Testis (tissue), 3 donors: Measurements from ENCODE around the gene TIPARP. TPM values are rescaled to one million over a fixed set of nuclear protein-coding genes. Genes with fewer than 3 reads are reported as not detected.
"Not testable (repeated sequence)": the region's sequence is repeated elsewhere in the genome, so short reads cannot be mapped to it uniquely, and the experiment has no call there.

Experiments used
- DNase-seq: peaks from one replicate; pipeline ENCODE4 v3.0.0-alpha.2; 2019
- H3K27ac ChIP-seq, 2 donors: fragments of 200-600 bp; sonication (generic); one replicate each; pipeline ENCODE4 v1.5.1; 2019
- H3K27me3 ChIP-seq: fragments of 200-600 bp; sonication (generic); one replicate; pipeline ENCODE4 v1.5.1; 2019
- H3K36me3 ChIP-seq: fragments of 200-600 bp; sonication (generic); one replicate; pipeline ENCODE4 v1.5.1; 2017; ENCODE audit warnings: low read depth; ENCODE audit errors: missing control alignments
- H3K4me1 ChIP-seq: fragments of 200-600 bp; sonication (generic); one replicate; pipeline ENCODE4 v1.5.1; 2019
- H3K4me3 ChIP-seq, 2 donors: fragments of 200-600 bp; sonication (generic); one replicate each; pipeline ENCODE4 v1.5.1; 2017 to 2019
- H3K9me3 ChIP-seq: fragments of 200-600 bp; sonication (generic); one replicate; pipeline ENCODE4 v1.5.1; 2017
- CTCF ChIP-seq, 3 experiments: fragments of 450-650 bp in 2 of 3; fragments of 200-600 bp in 1 of 3; sonication (generic) in 1 of 3; IDR thresholded peaks; one replicate each; pipeline ENCODE4 v1.5.1; 2016 to 2019; ENCODE audit warnings: antibody characterized with exemption in 3 of 3, mild to moderate bottlenecking in 2 of 3, moderate library complexity in 1 of 3
- POLR2A ChIP-seq: fragments of 450-650 bp; IDR thresholded peaks from one replicate; pipeline ENCODE4 v1.6.1; 2017; ENCODE audit warnings: antibody characterized with exemption, mild to moderate bottlenecking, moderate library complexity
- WGBS, 2 donors: methylation state at CpG; one replicate each; pipeline ENCODE4 v1.1.5; 2018; 5-methylcytosine and 5-hydroxymethylcytosine counted together
- intact Hi-C: fragments of 100-400 bp; cut with DNase I; formaldehyde crosslinking; loops from one replicate; pipeline ENCODE4 v1.15.1; 2023; ENCODE audit warnings: low total_unique reads
- polyA plus RNA-seq: library from polyadenylated mRNA; stranded (reverse); fragments of 350-450 nt; fragmentation: Illumina TruSeq; extraction: RNeasy Lipid Tissue Mini Kit (QIAGEN cat#74804); gene quantifications from one replicate; pipeline ENCODE4 v1.2.3, GENCODE V29; 2014; ENCODE audit warnings: low read depth, low replicate concordance; ENCODE audit not compliant: insufficient read depth
- total RNA-seq, 2 donors: library from RNA; depleted of rRNA; stranded (reverse); fragments of >200 nt; gene quantifications; one replicate each; pipeline ENCODE4 v1.2.3, GENCODE V29; 2016

Gene TIPARP
- total and polyA plus RNA-seq, 3 donors from 2014 or later: 67.2 to 115 (median 70.7) TPM

DNA sequence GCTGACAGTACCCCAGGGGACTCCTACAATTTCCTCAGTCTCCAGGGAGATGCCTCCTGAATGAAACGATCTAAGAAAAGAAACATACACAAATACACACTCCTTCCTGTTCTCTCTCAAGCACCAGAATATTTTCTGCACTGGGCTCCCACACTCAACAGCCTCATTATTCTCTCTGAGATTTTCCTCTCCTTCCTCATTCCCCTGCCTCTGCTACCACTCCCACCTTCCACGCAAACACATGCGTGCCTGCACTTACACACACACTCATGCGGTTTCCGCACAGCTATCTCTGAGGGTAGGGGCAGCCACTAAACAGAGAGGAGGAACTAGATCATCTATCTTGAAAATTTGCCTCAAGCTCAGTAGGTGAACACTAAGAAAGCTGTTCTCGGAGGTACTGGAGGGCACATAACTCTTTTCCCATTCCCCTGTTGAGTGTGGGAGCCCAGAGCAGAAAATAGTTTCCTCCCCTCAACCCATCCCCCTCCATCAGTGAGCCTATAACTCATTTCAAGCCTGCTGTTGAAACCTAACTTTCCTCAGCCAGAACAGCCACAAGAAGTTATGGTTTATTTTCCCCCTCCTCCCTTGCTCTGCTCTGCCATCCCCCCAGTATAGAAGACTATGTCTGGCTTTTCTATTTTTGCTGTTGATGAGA is 30.5 kb upstream of the TIPARP start:
- DNase-seq: no peak
- Histone ChIP-seq H3K4me1 (peaks cover 3% of the 10 kb centered on the region), H3K27ac (no peak overlapping the region), H3K27me3 (no peaks in the 10 kb centered on the region), H3K36me3 (no peaks in the 10 kb centered on the region), H3K4me3 (no peak overlapping the region), H3K9me3 (no peaks in the 10 kb centered on the region)
- 51 to 56% methylated on average over 6 of the region's 6 CpGs for WGBS, 2 donors
- intact Hi-C loops: no loop called here
- TF ChIP-seq POLR2A (no peak), CTCF (IDR thresholded peaks at IDR 0.05) (no peak)

GRCh38 chr3:156644958-156645357 is 29.4 kb upstream of the TIPARP start:
- no peak overlapping the region for H3K4me3 ChIP-seq
- H3K4me1 ChIP-seq: peaks cover 3% of the 10 kb centered on the region
- DNase-seq: no peak
- no peaks in the 10 kb centered on the region for H3K27me3 ChIP-seq
- H3K27ac ChIP-seq: no peak overlapping the region
- no peaks in the 10 kb centered on the region for H3K36me3 ChIP-seq
- intact Hi-C loops: no loop called here
- H3K9me3 ChIP-seq: no peaks in the 10 kb centered on the region
- TF ChIP-seq CTCF (IDR thresholded peaks at IDR 0.05) (no peak), POLR2A (no peak)

DNA sequence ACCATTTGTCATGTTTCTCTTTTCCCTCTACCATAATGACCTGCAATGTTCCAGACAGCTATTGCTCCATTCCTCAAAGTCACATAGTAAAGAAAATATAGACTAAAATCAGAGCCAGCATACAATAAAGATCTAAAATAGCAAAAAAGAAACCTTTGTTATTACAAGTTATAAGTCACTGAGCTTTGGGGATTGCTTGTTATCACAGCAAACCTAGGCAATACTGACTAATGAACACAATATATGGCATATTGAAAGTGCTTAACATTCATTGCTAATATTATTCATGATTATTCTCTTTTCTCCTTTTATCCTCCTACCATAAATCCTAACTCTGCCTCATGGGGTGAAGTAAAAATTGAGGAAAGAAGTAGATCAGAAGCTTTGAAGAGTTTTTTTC is 27.4 kb upstream of the TIPARP start:
- intact Hi-C loops: no loop called here
- H3K4me1 ChIP-seq: peaks cover 3% of the 10 kb centered on the region
- H3K9me3 ChIP-seq: no peaks in the 10 kb centered on the region
- no peak for TF ChIP-seq CTCF (IDR thresholded peaks at IDR 0.05)
- no peak for TF ChIP-seq POLR2A
- H3K27me3 ChIP-seq: no peaks in the 10 kb centered on the region
- H3K36me3 ChIP-seq: no peaks in the 10 kb centered on the region
- no peak overlapping the region for H3K4me3 ChIP-seq
- no peak for DNase-seq
- no peak overlapping the region for H3K27ac ChIP-seq

GRCh38 chr3:156648086-156648485 is 26.3 kb upstream of the TIPARP start:
- Histone ChIP-seq H3K36me3 (no peaks in the 10 kb centered on the region), H3K4me1 (no peaks in the 10 kb centered on the region), H3K27ac (no peak overlapping the region), H3K27me3 (no peaks in the 10 kb centered on the region), H3K4me3 (no peak overlapping the region), H3K9me3 (no peaks in the 10 kb centered on the region)
- DNase-seq: no peak
- intact Hi-C loops: no loop called here
- WGBS, 2 donors: 30 to 36% methylated on average over 3 of the region's 3 CpGs
- no peak for TF ChIP-seq CTCF (IDR thresholded peaks at IDR 0.05)
- TF ChIP-seq POLR2A: no peak

DNA sequence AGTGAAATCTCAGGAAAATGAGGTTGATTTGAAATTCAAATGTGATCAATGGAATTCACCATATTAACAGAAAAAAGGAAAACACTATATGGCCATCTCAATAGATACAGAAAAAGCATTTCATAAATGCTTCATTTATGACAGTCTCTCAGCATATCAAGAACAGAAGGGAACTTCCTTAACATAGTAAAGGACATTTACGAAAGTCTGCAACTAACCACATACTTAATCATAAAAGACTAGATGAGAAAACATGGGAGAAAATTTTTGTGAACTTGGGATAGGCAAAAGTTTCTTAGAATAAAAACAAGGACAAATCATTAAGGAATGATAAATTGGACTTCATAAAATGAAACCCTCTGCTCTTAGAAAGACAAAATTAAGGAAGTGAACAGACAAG is 24.7 kb upstream of the TIPARP start:
- DNase-seq: no peak
- no peaks in the 10 kb centered on the region for H3K36me3 ChIP-seq
- H3K9me3 ChIP-seq: no peaks in the 10 kb centered on the region
- no peaks in the 10 kb centered on the region for H3K27me3 ChIP-seq
- no peak for TF ChIP-seq POLR2A
- no peak for TF ChIP-seq CTCF (IDR thresholded peaks at IDR 0.05)
- no peak overlapping the region for H3K4me3 ChIP-seq
- WGBS, 2 donors: 64 to 85% methylated on average over 1 of the region's 1 CpG
- H3K27ac ChIP-seq: no peak overlapping the region
- intact Hi-C loops: no loop called here
- H3K4me1 ChIP-seq: no peaks in the 10 kb centered on the region

DNA sequence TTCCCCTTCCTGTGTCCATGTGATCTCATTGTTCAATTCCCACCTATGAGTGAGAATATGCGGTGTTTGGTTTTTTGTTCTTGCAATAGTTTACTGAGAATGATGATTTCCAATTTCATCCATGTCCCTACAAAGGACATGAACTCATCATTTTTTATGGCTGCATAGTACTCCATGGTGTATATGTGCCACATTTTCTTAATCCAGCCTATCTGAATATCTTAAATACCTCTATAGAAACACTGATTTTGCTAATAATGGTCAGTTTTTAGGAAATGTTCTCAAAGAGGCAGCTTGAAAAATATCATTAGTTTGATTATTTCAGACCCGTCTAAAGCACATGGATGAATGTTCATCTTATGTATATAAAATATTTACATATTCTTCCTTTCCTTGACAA is 21.7 kb upstream of the TIPARP start:
- H3K27ac ChIP-seq, intact Hi-C loops: not testable (repeated sequence)
- 82 to 98% methylated on average over 1 to 2 of the region's 2 CpGs for WGBS, 2 donors

More for the DNA sequence above, 21.7 kb upstream of the TIPARP start:
- H3K27me3 ChIP-seq, H3K9me3 ChIP-seq, H3K36me3 ChIP-seq, H3K4me1 ChIP-seq, H3K4me3 ChIP-seq, DNase-seq: not testable (repeated sequence)
